ENCODE measurements around the gene ANO7. TPM values are rescaled to one million over a fixed set of nuclear protein-coding genes. Genes with fewer than 3 reads are reported as not detected.

Gene ANO7
- polyA plus RNA-seq, 1 of the 3 experiments (the other 2 are of a cell fraction): 0.81 TPM

DNA sequence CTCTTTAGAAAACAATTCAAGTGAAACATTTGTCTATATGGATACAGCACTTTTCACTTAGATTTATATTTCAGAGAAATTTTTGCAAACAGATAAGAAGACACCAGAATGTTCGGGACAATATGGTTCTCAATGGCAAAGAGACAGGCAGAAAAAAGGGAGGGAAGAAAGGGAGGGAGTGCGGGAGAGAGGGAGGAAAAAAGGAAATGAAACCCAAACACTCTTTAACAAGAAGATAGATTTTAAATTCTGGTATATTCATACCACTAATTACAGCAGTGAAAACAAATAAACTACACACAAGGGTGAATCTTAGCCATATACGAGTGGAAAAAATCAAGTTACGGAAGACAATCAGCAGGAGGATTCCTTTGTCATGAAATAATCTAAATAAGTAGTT is 42.2 kb upstream of the ANO7 start:
- Histone ChIP-seq H3K9me2 (no peaks in the 10 kb centered on the region), H3F3A (replicated peaks; ENCODE audit: insufficient read depth) (peaks cover 5% of the 10 kb centered on the region), H3K79me2 (ENCODE audit: insufficient read depth) (peaks cover 19% of the 10 kb centered on the region), H3K4me1 (ENCODE audit: control insufficient read depth in 1 of 2, insufficient read depth in 2 of 2, low read depth in 1 of 2, low read length in 1 of 2) (peaks cover 6 to 16% of the 10 kb centered on the region in 2 experiments; a peak in 3 of 4 replicates), H3K27ac (ENCODE audit: low read depth in 2 of 2, low read length in 1 of 2) (no peak overlapping the region), H3K27me3 (ENCODE audit: insufficient read depth) (no peaks in the 10 kb centered on the region), H3K9ac (no peak overlapping the region), H3K9me3 (no peaks in the 10 kb centered on the region), H3K4me2 (no peak overlapping the region), H3K4me3 (ENCODE audit: low read depth in 2 of 2, low read length in 1 of 2) (no peak overlapping the region), H3K36me3 (replicated peaks in 1 of 2; ENCODE audit: control insufficient read depth in 1 of 2, insufficient read depth in 2 of 2, low read length in 1 of 2) (no peaks in the 10 kb centered on the region), H2AFZ (ENCODE audit: low read depth) (no peak overlapping the region), H4K20me1 (ENCODE audit: insufficient read depth) (no peaks in the 10 kb centered on the region)
- ChIA-PET POLR2A (no interaction called here), CTCF (no interaction called here)
- no peak for TF ChIP-seq MEF2A (IDR thresholded peaks at IDR 0.05; ENCODE audit: borderline replicate concordance, low read depth)
- no peak for TF ChIP-seq SMC3 (IDR thresholded peaks at IDR 0.05; ENCODE audit: low read depth, low read length)
- TF ChIP-seq EP300 (IDR thresholded peaks at IDR 0.05; ENCODE audit: borderline replicate concordance in 1 of 2, low read depth in 1 of 2, low read length in 1 of 2): no peak
- no peak for TF ChIP-seq YY1 (IDR thresholded peaks at IDR 0.05; ENCODE audit: low read depth)
- no peak for TF ChIP-seq FOXJ3 (CRISPR knock-in tag; IDR thresholded peaks at IDR 0.05)
- TF ChIP-seq, protein P1, sequence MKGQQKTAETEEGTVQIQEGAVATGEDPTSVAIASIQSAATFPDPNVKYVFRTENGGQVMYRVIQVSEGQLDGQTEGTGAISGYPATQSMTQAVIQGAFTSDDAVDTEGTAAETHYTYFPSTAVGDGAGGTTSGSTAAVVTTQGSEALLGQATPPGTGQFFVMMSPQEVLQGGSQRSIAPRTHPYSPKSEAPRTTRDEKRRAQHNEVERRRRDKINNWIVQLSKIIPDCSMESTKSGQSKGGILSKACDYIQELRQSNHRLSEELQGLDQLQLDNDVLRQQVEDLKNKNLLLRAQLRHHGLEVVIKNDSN (IDR thresholded peaks at IDR 0.05; ENCODE audit: borderline replicate concordance, low read depth): no peak
- no peak for TF ChIP-seq RXRA (IDR thresholded peaks at IDR 0.05; ENCODE audit: borderline replicate concordance, low read depth)
- TF ChIP-seq MXI1 (IDR thresholded peaks at IDR 0.05; ENCODE audit: low read depth, low read length): no peak
- WGBS (ENCODE audit: low lambda C conversion rate): 83% methylated on average over 4 of the region's 4 CpGs
- DNase-seq: no peak

DNA sequence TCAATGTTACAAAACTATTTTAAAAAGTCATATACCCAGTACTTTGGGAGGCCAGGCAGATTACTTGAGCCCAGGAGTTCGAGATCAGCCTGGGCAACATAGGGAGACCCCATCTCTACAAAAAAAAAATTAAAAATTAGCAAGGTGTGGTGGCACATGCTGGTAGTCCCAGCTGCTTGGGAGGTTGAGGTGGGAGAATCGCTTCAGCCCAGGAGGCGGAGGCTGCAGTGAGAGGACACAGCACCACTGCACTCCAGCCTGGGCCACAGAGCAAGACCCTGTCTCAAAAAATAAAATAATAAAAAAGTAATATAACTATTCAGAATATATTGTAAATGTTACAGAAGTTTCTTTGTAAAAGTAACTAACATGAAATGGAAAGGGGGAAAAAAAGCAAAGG is 41.1 kb upstream of the ANO7 start:
- no peak overlapping the region for H3K9ac ChIP-seq
- ChIA-PET POLR2A (no interaction called here), CTCF (interaction anchor here (0.7 to 1.7 kb wide), 2 partner anchors 296 to 553 kb away, joined by 3 to 4 read pairs; no protein-coding TSS in a partner anchor)
- no peaks in the 10 kb centered on the region for H3K9me3 ChIP-seq
- 96% methylated on average over 3 of the region's 3 CpGs for WGBS (ENCODE audit: low lambda C conversion rate)
- H4K20me1 ChIP-seq (ENCODE audit: insufficient read depth): no peaks in the 10 kb centered on the region
- no peak for TF ChIP-seq FOSL2 (IDR thresholded peaks at IDR 0.05; ENCODE audit: borderline replicate concordance, low read depth)
- TF ChIP-seq TAF1 (IDR thresholded peaks at IDR 0.05; ENCODE audit: borderline replicate concordance, low read depth, low read length): no peak
- no peak for TF ChIP-seq MXI1 (IDR thresholded peaks at IDR 0.05; ENCODE audit: low read depth, low read length)
- TF ChIP-seq GABPA (IDR thresholded peaks at IDR 0.05; ENCODE audit: low read depth): no peak
- TF ChIP-seq, protein P2, sequence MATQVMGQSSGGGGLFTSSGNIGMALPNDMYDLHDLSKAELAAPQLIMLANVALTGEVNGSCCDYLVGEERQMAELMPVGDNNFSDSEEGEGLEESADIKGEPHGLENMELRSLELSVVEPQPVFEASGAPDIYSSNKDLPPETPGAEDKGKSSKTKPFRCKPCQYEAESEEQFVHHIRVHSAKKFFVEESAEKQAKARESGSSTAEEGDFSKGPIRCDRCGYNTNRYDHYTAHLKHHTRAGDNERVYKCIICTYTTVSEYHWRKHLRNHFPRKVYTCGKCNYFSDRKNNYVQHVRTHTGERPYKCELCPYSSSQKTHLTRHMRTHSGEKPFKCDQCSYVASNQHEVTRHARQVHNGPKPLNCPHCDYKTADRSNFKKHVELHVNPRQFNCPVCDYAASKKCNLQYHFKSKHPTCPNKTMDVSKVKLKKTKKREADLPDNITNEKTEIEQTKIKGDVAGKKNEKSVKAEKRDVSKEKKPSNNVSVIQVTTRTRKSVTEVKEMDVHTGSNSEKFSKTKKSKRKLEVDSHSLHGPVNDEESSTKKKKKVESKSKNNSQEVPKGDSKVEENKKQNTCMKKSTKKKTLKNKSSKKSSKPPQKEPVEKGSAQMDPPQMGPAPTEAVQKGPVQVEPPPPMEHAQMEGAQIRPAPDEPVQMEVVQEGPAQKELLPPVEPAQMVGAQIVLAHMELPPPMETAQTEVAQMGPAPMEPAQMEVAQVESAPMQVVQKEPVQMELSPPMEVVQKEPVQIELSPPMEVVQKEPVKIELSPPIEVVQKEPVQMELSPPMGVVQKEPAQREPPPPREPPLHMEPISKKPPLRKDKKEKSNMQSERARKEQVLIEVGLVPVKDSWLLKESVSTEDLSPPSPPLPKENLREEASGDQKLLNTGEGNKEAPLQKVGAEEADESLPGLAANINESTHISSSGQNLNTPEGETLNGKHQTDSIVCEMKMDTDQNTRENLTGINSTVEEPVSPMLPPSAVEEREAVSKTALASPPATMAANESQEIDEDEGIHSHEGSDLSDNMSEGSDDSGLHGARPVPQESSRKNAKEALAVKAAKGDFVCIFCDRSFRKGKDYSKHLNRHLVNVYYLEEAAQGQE (IDR thresholded peaks at IDR 0.05; ENCODE audit: low read depth, low read length): no peak
- no peak for TF ChIP-seq EZH2phosphoT487 (IDR thresholded peaks at IDR 0.05; ENCODE audit: borderline replicate concordance, low read depth)
- TF ChIP-seq, protein P3, sequence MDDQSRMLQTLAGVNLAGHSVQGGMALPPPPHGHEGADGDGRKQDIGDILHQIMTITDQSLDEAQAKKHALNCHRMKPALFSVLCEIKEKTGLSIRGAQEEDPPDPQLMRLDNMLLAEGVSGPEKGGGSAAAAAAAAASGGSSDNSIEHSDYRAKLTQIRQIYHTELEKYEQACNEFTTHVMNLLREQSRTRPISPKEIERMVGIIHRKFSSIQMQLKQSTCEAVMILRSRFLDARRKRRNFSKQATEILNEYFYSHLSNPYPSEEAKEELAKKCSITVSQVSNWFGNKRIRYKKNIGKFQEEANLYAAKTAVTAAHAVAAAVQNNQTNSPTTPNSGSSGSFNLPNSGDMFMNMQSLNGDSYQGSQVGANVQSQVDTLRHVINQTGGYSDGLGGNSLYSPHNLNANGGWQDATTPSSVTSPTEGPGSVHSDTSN (IDR thresholded peaks at IDR 0.05): no peak
- no peak for TF ChIP-seq FOXM1 (IDR thresholded peaks at IDR 0.05; ENCODE audit: low read depth)
- H3K27me3 ChIP-seq (ENCODE audit: insufficient read depth): no peaks in the 10 kb centered on the region
- H3F3A ChIP-seq (replicated peaks; ENCODE audit: insufficient read depth): peaks cover 5% of the 10 kb centered on the region
- DNase-seq: no peak
- H3K9me2 ChIP-seq: no peaks in the 10 kb centered on the region
- H3K4me1 ChIP-seq (ENCODE audit: control insufficient read depth in 1 of 2, insufficient read depth in 2 of 2, low read depth in 1 of 2, low read length in 1 of 2): peaks cover 6 to 18% of the 10 kb centered on the region in 2 experiments; a peak in 3 of 4 replicates
- no peak overlapping the region for H3K4me3 ChIP-seq (ENCODE audit: low read depth in 2 of 2, low read length in 1 of 2)
- no peak overlapping the region for H3K4me2 ChIP-seq
- no peak overlapping the region for H3K27ac ChIP-seq (ENCODE audit: low read depth in 2 of 2, low read length in 1 of 2)
- H2AFZ ChIP-seq (ENCODE audit: low read depth): no peak overlapping the region
- peaks cover 28% of the 10 kb centered on the region for H3K79me2 ChIP-seq (ENCODE audit: insufficient read depth)
- H3K36me3 ChIP-seq (replicated peaks in 1 of 2; ENCODE audit: control insufficient read depth in 1 of 2, insufficient read depth in 2 of 2, low read length in 1 of 2): no peaks in the 10 kb centered on the region

Data from SK-N-SH (cell line).